Measurements from ENCODE around the gene SPNS2.

DNA sequence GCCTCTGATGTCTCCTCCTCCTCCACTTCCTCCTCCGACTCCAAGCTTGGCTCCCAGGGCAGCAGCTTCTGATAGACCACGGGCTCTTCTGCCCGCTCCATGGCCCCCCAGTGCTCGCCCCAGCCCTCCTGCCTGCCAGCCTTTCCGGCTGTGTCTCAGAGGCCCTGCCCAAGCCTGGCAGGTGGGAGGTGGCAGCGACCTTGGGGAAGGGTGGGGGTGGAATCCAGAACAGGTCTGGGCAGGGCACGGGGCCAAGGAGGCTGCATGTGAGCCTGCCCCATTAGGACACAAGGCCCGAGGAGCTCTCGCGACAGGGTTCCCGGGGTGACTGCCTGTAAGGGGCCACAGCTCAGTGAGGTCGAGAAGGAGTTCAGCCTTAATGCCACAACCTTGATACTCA, 61.7 kb downstream of the SPNS2 start, which contains the start of gene GGT6:
- TF ChIP-seq, protein P1, sequence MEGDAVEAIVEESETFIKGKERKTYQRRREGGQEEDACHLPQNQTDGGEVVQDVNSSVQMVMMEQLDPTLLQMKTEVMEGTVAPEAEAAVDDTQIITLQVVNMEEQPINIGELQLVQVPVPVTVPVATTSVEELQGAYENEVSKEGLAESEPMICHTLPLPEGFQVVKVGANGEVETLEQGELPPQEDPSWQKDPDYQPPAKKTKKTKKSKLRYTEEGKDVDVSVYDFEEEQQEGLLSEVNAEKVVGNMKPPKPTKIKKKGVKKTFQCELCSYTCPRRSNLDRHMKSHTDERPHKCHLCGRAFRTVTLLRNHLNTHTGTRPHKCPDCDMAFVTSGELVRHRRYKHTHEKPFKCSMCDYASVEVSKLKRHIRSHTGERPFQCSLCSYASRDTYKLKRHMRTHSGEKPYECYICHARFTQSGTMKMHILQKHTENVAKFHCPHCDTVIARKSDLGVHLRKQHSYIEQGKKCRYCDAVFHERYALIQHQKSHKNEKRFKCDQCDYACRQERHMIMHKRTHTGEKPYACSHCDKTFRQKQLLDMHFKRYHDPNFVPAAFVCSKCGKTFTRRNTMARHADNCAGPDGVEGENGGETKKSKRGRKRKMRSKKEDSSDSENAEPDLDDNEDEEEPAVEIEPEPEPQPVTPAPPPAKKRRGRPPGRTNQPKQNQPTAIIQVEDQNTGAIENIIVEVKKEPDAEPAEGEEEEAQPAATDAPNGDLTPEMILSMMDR (IDR thresholded peaks at IDR 0.05) = no peak
- TF ChIP-seq EP300 (IDR thresholded peaks at IDR 0.05) (no peak), POLR2AphosphoS5 (IDR thresholded peaks at IDR 0.05) (peak in 1 of 3 donors; percentile 20), POLR2A (IDR thresholded peaks at IDR 0.05) (no peak)
